ENCODE data around the gene NFE2L3. TPM values are rescaled to one million over a fixed set of nuclear protein-coding genes. Genes with fewer than 3 reads are reported as not detected.

Gene NFE2L3
- total and polyA plus RNA-seq, 9 of the 15 experiments (the other 6 are each of a cell fraction or from before 2014, with no cell fraction given): 2.9 to 16.9 (median 12.4) TPM

GRCh38 chr7:26187380-26188205, 35.6 kb downstream of the NFE2L3 start (continued):
- TF ChIP-seq SMAD1 (IDR thresholded peaks at IDR 0.05; ENCODE audit: low read depth, low read length, partially characterized antibody) (peak; percentile 40), ZBTB9 (CRISPR knock-in tag; IDR thresholded peaks at IDR 0.05) (no peak), PPARD (CRISPR knock-in tag; IDR thresholded peaks at IDR 0.05) (no peak), ZFX (CRISPR knock-in tag; IDR thresholded peaks at IDR 0.05) (no peak), FOXP1 (CRISPR knock-in tag; IDR thresholded peaks at IDR 0.05) (no peak), RAD21 (CRISPR knock-in tag; conservative IDR thresholded peaks at IDR 0.05 in 1 of 2, IDR thresholded peaks at IDR 0.05 in 1 of 2) (no peak; a peak in 1 of 4 replicates), MED1 (CRISPR knock-in tag; IDR thresholded peaks at IDR 0.05; ENCODE audit: borderline replicate concordance) (no peak), ZBED1 (IDR thresholded peaks at IDR 0.05) (peak; percentile 77; the same call in 1 of the 2 replicates), ZNF280A (IDR thresholded peaks at IDR 0.05; ENCODE audit: low read depth, partially characterized antibody) (no peak), ZNF212 (CRISPR knock-in tag; IDR thresholded peaks at IDR 0.05) (peak; percentile 8; the same call in 1 of the 2 replicates), SRF (CRISPR knock-in tag; IDR thresholded peaks at IDR 0.05) (peak in 1 of 2 experiments; percentile 8; a peak in 2 of 4 replicates), DIDO1 (tag; IDR thresholded peaks at IDR 0.05; ENCODE audit: low read depth) (no peak), RBM15 (IDR thresholded peaks at IDR 0.05; ENCODE audit: insufficient read depth, low read length) (no peak), ZNF785 (CRISPR knock-in tag; IDR thresholded peaks at IDR 0.05) (no peak), PTRF (tag; IDR thresholded peaks at IDR 0.05) (no peak), E4F1 (CRISPR knock-in tag; IDR thresholded peaks at IDR 0.05; ENCODE audit: borderline replicate concordance) (0 out of 2 replicates have a peak, but pooled peaks have one; percentile 9), NFE2L1 (tag; IDR thresholded peaks at IDR 0.05; ENCODE audit: borderline replicate concordance, low read depth) (no peak), ZZZ3 (IDR thresholded peaks at IDR 0.05) (no peak), ZNF77 (CRISPR knock-in tag; IDR thresholded peaks at IDR 0.05) (peak; percentile 62; the same call in 1 of the 2 replicates), FIP1L1 (IDR thresholded peaks at IDR 0.05; ENCODE audit: low read depth, low read length, poor library complexity, severe bottlenecking) (no peak), HDAC3 (IDR thresholded peaks at IDR 0.05; ENCODE audit: borderline replicate concordance, partially characterized antibody) (no peak)
